A673 (cell line): ENCODE data around the gene CFAP46. TPM values are rescaled to one million over a fixed set of nuclear protein-coding genes. Genes with fewer than 3 reads are reported as not detected.

Experiments used
- BruUV-seq: library from RNA; stranded (reverse); fragments of 400-500 nt; replicated peaks from 2 replicates; lab custom pipeline; 2021; lab: Mats Ljungman, UMichigan
- CTCF ChIA-PET: fragments of 300-600 bp; sonication (Branson Sonifier 250); formaldehyde crosslinking; loops from one replicate; lab custom pipeline; 2022; ENCODE audit warnings: antibody characterized with exemption; lab: Charles Lee
- POLR2A ChIA-PET: fragments of 300-600 bp; sonication (Branson Sonifier 250); formaldehyde crosslinking; loops from one replicate; lab custom pipeline; 2022; ENCODE audit warnings: antibody characterized with exemption; ENCODE audit not compliant: low non-redundant PET; lab: Charles Lee
- DNase-seq: peaks from one replicate; pipeline ENCODE4 v3.0.0-alpha.2; 2015; ENCODE audit warnings: low spot score
- H3K27ac ChIP-seq: fragments of 200-600 bp; sonication (generic); 2 replicates; pipeline ENCODE4 v1.5.1; 2016; ENCODE audit warnings: mixed run types, low read depth, mild to moderate bottlenecking, mixed read lengths, antibody characterized with exemption, low read length; ENCODE audit not compliant: poor library complexity, severe bottlenecking
- H3K27me3 ChIP-seq: fragments of 200-600 bp; sonication (generic); replicated peaks from 2 replicates; pipeline ENCODE4 v1.6.1; 2017; ENCODE audit warnings: mixed run types, low read depth, mild to moderate bottlenecking, mixed read lengths, antibody characterized with exemption, low read length; ENCODE audit not compliant: insufficient read depth, poor library complexity
- H3K36me3 ChIP-seq: fragments of 200-600 bp; sonication (generic); 2 replicates; pipeline ENCODE4 v1.6.1; 2016; ENCODE audit warnings: mixed run types, mild to moderate bottlenecking, mixed read lengths, antibody characterized with exemption, low read length; ENCODE audit not compliant: insufficient read depth, poor library complexity, severe bottlenecking
- H3K4me1 ChIP-seq: fragments of 200-600 bp; sonication (generic); 2 replicates; pipeline ENCODE4 v1.6.1; 2017; ENCODE audit warnings: mixed run types, mild to moderate bottlenecking, mixed read lengths, antibody characterized with exemption, low read length; ENCODE audit not compliant: insufficient read depth, poor library complexity, severe bottlenecking
- H3K4me3 ChIP-seq: fragments of 200-600 bp; sonication (generic); 2 replicates; pipeline ENCODE4 v1.5.1; 2016; ENCODE audit warnings: low read depth, mixed run types, mild to moderate bottlenecking, mixed read lengths, low read length; ENCODE audit not compliant: poor library complexity, severe bottlenecking
- H3K9me3 ChIP-seq: fragments of 200-600 bp; sonication (generic); 2 replicates; pipeline ENCODE4 v1.6.1; 2016; ENCODE audit warnings: mixed run types, low read depth, mild to moderate bottlenecking, mixed read lengths, antibody characterized with exemption, low read length; ENCODE audit not compliant: poor library complexity, severe bottlenecking
- EZH2 ChIP-seq: fragments of 200-600 bp; sonication (generic); IDR thresholded peaks from 2 replicates; pipeline ENCODE4 v1.6.1; 2017; ENCODE audit warnings: borderline replicate concordance, low read depth, mild to moderate bottlenecking, mixed read lengths, antibody characterized with exemption, low read length; ENCODE audit not compliant: poor library complexity, severe bottlenecking
- intact Hi-C: fragments of 100-400 bp; cut with micrococcal nuclease; formaldehyde crosslinking; loops from one replicate; pipeline ENCODE4 v1.10.0; 2022; ENCODE audit not compliant: unreplicated experiment
- total RNA-seq: library from RNA; stranded (reverse); gene quantifications from 2 replicates; pipeline ENCODE4 v1.2.3, GENCODE V29; 2021
- TF ChIP-seq, protein P1 (sequence below): fragments of 300-800, 200-600 bp; sonication (generic); conservative IDR thresholded peaks from 2 replicates; pipeline ENCODE4 v1.5.1; 2017; ENCODE audit warnings: low read depth, mild to moderate bottlenecking, antibody characterized with exemption, low read length, moderate library complexity, mixed read lengths

Gene CFAP46
- total RNA-seq, 1 experiment from 2014 or later, result 1.9 TPM

DNA sequence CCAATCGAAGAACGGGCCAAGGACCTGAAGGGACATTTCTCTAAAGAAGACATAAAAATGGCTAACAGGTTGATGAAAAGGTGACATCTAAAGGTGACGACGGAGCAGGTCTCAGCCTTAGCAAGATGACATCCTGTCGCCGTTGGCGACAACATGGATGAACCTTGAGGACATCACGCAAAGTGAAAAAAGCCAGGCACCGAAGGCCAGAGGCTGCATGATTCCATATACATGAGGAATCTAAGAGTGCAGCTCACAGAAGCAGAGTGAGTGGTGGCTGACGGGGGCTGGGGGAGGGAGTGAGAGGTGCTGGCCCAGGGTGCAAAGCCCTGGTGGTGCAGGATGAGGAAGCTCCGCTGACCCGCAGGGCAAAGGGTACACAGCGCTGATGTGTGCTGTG is 122.3 kb downstream of the CFAP46 start:
- POLR2A ChIA-PET, result no interaction called here
- no TSS peak for BruUV-seq

DNA sequence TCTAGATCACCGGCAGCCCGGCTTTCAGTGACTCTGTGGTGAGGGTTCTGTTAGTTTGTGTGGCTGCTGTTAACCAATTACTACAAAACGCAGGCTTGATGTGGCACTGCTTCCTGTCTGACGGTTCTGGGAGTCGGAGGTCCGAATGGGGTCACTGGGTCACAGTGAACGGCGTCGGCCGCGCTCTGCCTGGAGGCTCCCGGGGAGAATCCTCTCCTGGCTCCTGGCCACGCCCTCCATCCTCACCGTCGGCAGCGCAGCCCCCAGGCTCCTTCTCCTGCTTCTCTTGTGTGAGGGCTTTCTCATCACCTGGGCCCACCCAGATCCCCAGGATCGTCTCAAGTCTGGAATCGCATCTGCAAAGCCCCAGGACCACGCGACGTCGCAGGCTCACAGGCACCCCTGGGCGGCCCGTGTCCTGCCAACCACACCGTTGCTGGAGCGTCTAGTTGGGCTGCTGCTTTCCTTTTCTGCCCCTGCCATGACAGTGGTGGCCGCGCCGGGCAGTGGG is 124.6 kb downstream of the CFAP46 start:
- no TSS peak for BruUV-seq
- Histone ChIP-seq H3K4me3 (no peak overlapping the region), H3K4me1 (no peaks in the 10 kb centered on the region), H3K36me3 (no peaks in the 10 kb centered on the region), H3K27ac (no peak overlapping the region), H3K9me3 (no peaks in the 10 kb centered on the region), H3K27me3 (peaks cover 42% of the 10 kb centered on the region)
- TF ChIP-seq EZH2, result no peak
- TF ChIP-seq, protein P1, sequence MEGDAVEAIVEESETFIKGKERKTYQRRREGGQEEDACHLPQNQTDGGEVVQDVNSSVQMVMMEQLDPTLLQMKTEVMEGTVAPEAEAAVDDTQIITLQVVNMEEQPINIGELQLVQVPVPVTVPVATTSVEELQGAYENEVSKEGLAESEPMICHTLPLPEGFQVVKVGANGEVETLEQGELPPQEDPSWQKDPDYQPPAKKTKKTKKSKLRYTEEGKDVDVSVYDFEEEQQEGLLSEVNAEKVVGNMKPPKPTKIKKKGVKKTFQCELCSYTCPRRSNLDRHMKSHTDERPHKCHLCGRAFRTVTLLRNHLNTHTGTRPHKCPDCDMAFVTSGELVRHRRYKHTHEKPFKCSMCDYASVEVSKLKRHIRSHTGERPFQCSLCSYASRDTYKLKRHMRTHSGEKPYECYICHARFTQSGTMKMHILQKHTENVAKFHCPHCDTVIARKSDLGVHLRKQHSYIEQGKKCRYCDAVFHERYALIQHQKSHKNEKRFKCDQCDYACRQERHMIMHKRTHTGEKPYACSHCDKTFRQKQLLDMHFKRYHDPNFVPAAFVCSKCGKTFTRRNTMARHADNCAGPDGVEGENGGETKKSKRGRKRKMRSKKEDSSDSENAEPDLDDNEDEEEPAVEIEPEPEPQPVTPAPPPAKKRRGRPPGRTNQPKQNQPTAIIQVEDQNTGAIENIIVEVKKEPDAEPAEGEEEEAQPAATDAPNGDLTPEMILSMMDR, result no peak
- POLR2A ChIA-PET, result no interaction called here
- intact Hi-C loops, result no loop called here
- CTCF ChIA-PET, result no interaction called here
- no peak for DNase-seq

More for the DNA sequence above, 122.3 kb downstream of the CFAP46 start:
- TF ChIP-seq, protein P1, result no peak
- TF ChIP-seq EZH2, result no peak
- Histone ChIP-seq H3K4me1 (no peaks in the 10 kb centered on the region), H3K27ac (no peak overlapping the region), H3K4me3 (no peak overlapping the region), H3K9me3 (no peaks in the 10 kb centered on the region), H3K36me3 (no peaks in the 10 kb centered on the region), H3K27me3 (peaks cover 31% of the 10 kb centered on the region)
- intact Hi-C loops, result no loop called here
- DNase-seq, result no peak
- CTCF ChIA-PET, result no interaction called here

DNA sequence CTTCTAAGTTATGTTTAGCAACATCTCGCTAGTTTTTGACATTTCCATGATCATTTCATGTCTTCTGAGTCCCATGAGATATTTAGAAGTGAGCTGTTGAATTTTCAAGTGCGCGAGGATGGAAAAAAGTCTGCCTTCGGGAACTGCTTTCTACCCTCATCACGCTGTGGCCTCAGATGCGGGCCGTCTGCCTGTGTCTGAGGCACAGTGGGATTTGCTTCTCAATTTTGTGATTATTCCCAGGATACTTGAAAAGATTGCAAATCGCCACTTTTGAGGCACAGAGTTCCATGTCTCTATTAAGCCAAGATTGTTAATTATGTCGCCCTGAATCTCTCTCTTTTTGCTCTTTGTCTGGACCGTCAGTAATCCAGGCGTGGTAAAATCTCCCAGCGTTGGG is 125.7 kb downstream of the CFAP46 start:
- Histone ChIP-seq H3K4me1 (no peaks in the 10 kb centered on the region), H3K4me3 (no peak overlapping the region), H3K27me3 (peaks cover 42% of the 10 kb centered on the region), H3K36me3 (no peaks in the 10 kb centered on the region), H3K9me3 (no peaks in the 10 kb centered on the region), H3K27ac (no peak overlapping the region)
- ChIA-PET CTCF (no interaction called here), POLR2A (no interaction called here)
- BruUV-seq, result no TSS peak
- no peak for DNase-seq
- TF ChIP-seq EZH2, result no peak
- TF ChIP-seq, protein P1, result no peak
- intact Hi-C loops, result no loop called here
